Neural progenitor cell (in vitro differentiated cells): Measurements from ENCODE around the gene BCAT1.

Source experiments
- CTCF ChIP-seq: fragments of 200-600 bp; sonication (generic); IDR thresholded peaks from 2 replicates; pipeline ENCODE4 v1.5.1; 2017; ENCODE audit warnings: antibody characterized with exemption, mild to moderate bottlenecking
- EZH2 ChIP-seq: fragments of 200-600 bp; sonication (generic); IDR thresholded peaks from 2 replicates; pipeline ENCODE4 v1.6.1; 2017; ENCODE audit warnings: antibody characterized with exemption, mild to moderate bottlenecking, moderate library complexity

- TF ChIP-seq EZH2 = no peak
- no peak for TF ChIP-seq CTCF
Measured at GRCh38 chr12:24888813-24889212, 60.1 kb downstream of the BCAT1 start.
